ENCODE measurements around the gene TANGO6.

TANGO6 gene

GRCh38 chr16:69012906-69013305 is 169.6 kb downstream of the TANGO6 start:
- Histone ChIP-seq H3K36me3 (ENCODE audit: control insufficient read depth, low read length) (no peaks in the 10 kb centered on the region), H3F3A (ENCODE audit: control insufficient read depth, insufficient read depth) (no peaks in the 10 kb centered on the region), H3K4me3 (ENCODE audit: low read length) (no peak overlapping the region), H3K27ac (ENCODE audit: low read depth, low read length) (no peak overlapping the region), H3K9me3 (ENCODE audit: control insufficient read depth, insufficient read depth, low read length) (no peaks in the 10 kb centered on the region), H3K27me3 (ENCODE audit: control insufficient read depth, low read length) (no peaks in the 10 kb centered on the region), H4K20me1 (ENCODE audit: control insufficient read depth, insufficient read depth, low read depth, low read length) (no peaks in the 10 kb centered on the region), H3K4me2 (ENCODE audit: low read length) (no peak overlapping the region), H3K9me2 (replicated peaks; ENCODE audit: control insufficient read depth, low read length) (no peaks in the 10 kb centered on the region), H3K4me1 (ENCODE audit: control insufficient read depth, low read length) (no peaks in the 10 kb centered on the region), H3K79me2 (ENCODE audit: control insufficient read depth, low read length) (no peaks in the 10 kb centered on the region)
- TF ChIP-seq EZH2phosphoT487 (IDR thresholded peaks at IDR 0.05; ENCODE audit: borderline replicate concordance, low read length) (no peak), CTCF (IDR thresholded peaks at IDR 0.05; ENCODE audit: low read depth, low read length, poor library complexity, severe bottlenecking) (no peak)

GRCh38 chr16:69013991-69014390 is 170.7 kb downstream of the TANGO6 start:
- no peaks in the 10 kb centered on the region for H3F3A ChIP-seq (ENCODE audit: control insufficient read depth, insufficient read depth)
- TF ChIP-seq EZH2phosphoT487 (IDR thresholded peaks at IDR 0.05; ENCODE audit: borderline replicate concordance, low read length), result no peak
- TF ChIP-seq CTCF (IDR thresholded peaks at IDR 0.05; ENCODE audit: low read depth, low read length, poor library complexity, severe bottlenecking), result no peak
- H3K36me3 ChIP-seq (ENCODE audit: control insufficient read depth, low read length), result no peaks in the 10 kb centered on the region
- H3K4me2 ChIP-seq (ENCODE audit: low read length), result no peak overlapping the region
- no peaks in the 10 kb centered on the region for H4K20me1 ChIP-seq (ENCODE audit: control insufficient read depth, insufficient read depth, low read depth, low read length)
- no peaks in the 10 kb centered on the region for H3K4me1 ChIP-seq (ENCODE audit: control insufficient read depth, low read length)
- no peak overlapping the region for H3K27ac ChIP-seq (ENCODE audit: low read depth, low read length)
- H3K27me3 ChIP-seq (ENCODE audit: control insufficient read depth, low read length), result no peaks in the 10 kb centered on the region
- no peaks in the 10 kb centered on the region for H3K9me2 ChIP-seq (replicated peaks; ENCODE audit: control insufficient read depth, low read length)
- no peak overlapping the region for H3K4me3 ChIP-seq (ENCODE audit: low read length)
- H3K79me2 ChIP-seq (ENCODE audit: control insufficient read depth, low read length), result no peaks in the 10 kb centered on the region
- H3K9me3 ChIP-seq (ENCODE audit: control insufficient read depth, insufficient read depth, low read length), result no peaks in the 10 kb centered on the region

- H3K4me2 ChIP-seq (ENCODE audit: low read length), result no peak overlapping the region
- TF ChIP-seq EZH2phosphoT487 (IDR thresholded peaks at IDR 0.05; ENCODE audit: borderline replicate concordance, low read length) (no peak), CTCF (IDR thresholded peaks at IDR 0.05; ENCODE audit: low read depth, low read length, poor library complexity, severe bottlenecking) (no peak)
- no peak overlapping the region for H3K4me3 ChIP-seq (ENCODE audit: low read length)
- H3K27ac ChIP-seq (ENCODE audit: low read depth, low read length), result no peak overlapping the region
- H4K20me1 ChIP-seq (ENCODE audit: control insufficient read depth, insufficient read depth, low read depth, low read length), result no peaks in the 10 kb centered on the region
- no peaks in the 10 kb centered on the region for H3K36me3 ChIP-seq (ENCODE audit: control insufficient read depth, low read length)
- no peaks in the 10 kb centered on the region for H3K27me3 ChIP-seq (ENCODE audit: control insufficient read depth, low read length)
- H3K9me2 ChIP-seq (replicated peaks; ENCODE audit: control insufficient read depth, low read length), result no peaks in the 10 kb centered on the region
- no peaks in the 10 kb centered on the region for H3F3A ChIP-seq (ENCODE audit: control insufficient read depth, insufficient read depth)
- H3K9me3 ChIP-seq (ENCODE audit: control insufficient read depth, insufficient read depth, low read length), result no peaks in the 10 kb centered on the region
- H3K4me1 ChIP-seq (ENCODE audit: control insufficient read depth, low read length), result no peaks in the 10 kb centered on the region
- no peaks in the 10 kb centered on the region for H3K79me2 ChIP-seq (ENCODE audit: control insufficient read depth, low read length)
These were observed 171.5 kb downstream of the TANGO6 start for GRCh38 chr16:69014811-69015210.

All from DOHH2 (cell line).